HG02610 (cell line): ENCODE data around the gene ZNF19.
A peak's percentile ranks its signal among the peaks of the same experiment; 100 is the strongest.

Source experiments
- ATAC-seq: cut with Tn5 transposase; IDR thresholded peaks from one replicate; pipeline ENCODE4 v1.9.1; 2021; ENCODE audit warnings: mild to moderate bottlenecking, moderate library complexity; ENCODE audit not compliant: unreplicated experiment

ZNF19 gene

GRCh38 chr16:71491054-71491453, 1.9 kb upstream of the ZNF19 start:
- no peak for ATAC-seq

- ATAC-seq: no peak
These were observed 1.2 kb upstream of the ZNF19 start for GRCh38 chr16:71490361-71490760.

GRCh38 chr16:71484006-71484893, 4.9 kb downstream of the ZNF19 start:
- peak; percentile 89 for ATAC-seq

GRCh38 chr16:71482569-71482968, 6.6 kb downstream of the ZNF19 start:
- ATAC-seq: no peak

GRCh38 chr16:71480956-71481355, 8.2 kb downstream of the ZNF19 start:
- ATAC-seq: no peak

GRCh38 chr16:71479420-71479819, 9.7 kb downstream of the ZNF19 start:
- ATAC-seq: no peak

- no peak for ATAC-seq
These were observed 12.5 kb downstream of the ZNF19 start for GRCh38 chr16:71476457-71477124.

GRCh38 chr16:71474864-71475263, 14.3 kb downstream of the ZNF19 start:
- ATAC-seq: no peak

GRCh38 chr16:71473891-71474290, 15.2 kb downstream of the ZNF19 start:
- no peak for ATAC-seq

GRCh38 chr16:71472931-71473330, 16.2 kb downstream of the ZNF19 start:
- ATAC-seq: no peak

- no peak for ATAC-seq
These were observed 17.1 kb downstream of the ZNF19 start for GRCh38 chr16:71472051-71472450.

- ATAC-seq: no peak
These were observed 21.3 kb downstream of the ZNF19 start for GRCh38 chr16:71467810-71468209.

- ATAC-seq: no peak
These were observed 24.9 kb downstream of the ZNF19 start for GRCh38 chr16:71464231-71464630.

GRCh38 chr16:71461686-71462648, 27.2 kb downstream of the ZNF19 start, which contains the start of gene ZNF23:
Gene ZNF23 (minus strand): TSS chr16:71462247. CDS start chr16:71456796, 5,451 bp downstream.
- peak; percentile 98 for ATAC-seq

- ATAC-seq: no peak
These were observed 28.2 kb downstream of the ZNF19 start for GRCh38 chr16:71460941-71461340.

GRCh38 chr16:71460236-71460635, 28.9 kb downstream of the ZNF19 start:
- ATAC-seq: no peak

GRCh38 chr16:71459510-71459909, 29.6 kb downstream of the ZNF19 start:
- no peak for ATAC-seq

- ATAC-seq: no peak
These were observed 32.3 kb downstream of the ZNF19 start for GRCh38 chr16:71456801-71457200.

- no peak for ATAC-seq
These were observed 36.1 kb downstream of the ZNF19 start for GRCh38 chr16:71453036-71453435.

- ATAC-seq: no peak
These were observed 40.1 kb downstream of the ZNF19 start for GRCh38 chr16:71449020-71449419.

GRCh38 chr16:71448274-71448866, 40.8 kb downstream of the ZNF19 start:
- ATAC-seq: no peak
